Common myeloid progenitor, CD34-positive (primary cell): Measurements from ENCODE around the gene ARPC4.
"Not testable (repeated sequence)": the region's sequence is repeated elsewhere in the genome, so short reads cannot be mapped to it uniquely, and the experiment has no call there.

Source experiments
- CTCF ChIA-PET: fragments of 350-600 bp; sonication (Branson Sonifier 250); formaldehyde crosslinking; loops from one replicate; lab custom pipeline; 2021; ENCODE audit warnings: antibody characterized with exemption; lab: Charles Lee
- POLR2A ChIA-PET: fragments of 350-600 bp; sonication (Branson Sonifier 250); formaldehyde crosslinking; loops from one replicate; lab custom pipeline; 2021; ENCODE audit warnings: antibody characterized with exemption; lab: Charles Lee
- DNase-seq, 3 donors: peaks; one replicate each; pipeline versions ENCODE4 v3.0.0 to v3.0.0-alpha.2; 2013
- H3K27ac ChIP-seq, 2 experiments: 1 replicate in 1 of 2; 2 replicates in 1 of 2; pipeline ENCODE4 v1.7.0; 2013; ENCODE audit warnings: inconsistent platforms in 2 of 2, low read length in 2 of 2, mild to moderate bottlenecking in 2 of 2, low read depth in 1 of 2, moderate library complexity in 1 of 2; ENCODE audit not compliant: severe bottlenecking in 2 of 2, insufficient read depth in 1 of 2, poor library complexity in 1 of 2
- H3K27me3 ChIP-seq, 5 experiments: replicated peaks in 2 of 5; 1 replicate in 3 of 5; 2 replicates in 2 of 5; pipeline versions ENCODE4 v1.6.1 to v1.7.0; 2013; ENCODE audit warnings: low read length in 4 of 5, mild to moderate bottlenecking in 2 of 5, moderate library complexity in 2 of 5, inconsistent platforms in 1 of 5; ENCODE audit not compliant: insufficient read depth in 5 of 5, control insufficient read depth in 4 of 5
- H3K36me3 ChIP-seq, 4 experiments: 1 replicate in 2 of 4; 2 replicates in 2 of 4; pipeline versions ENCODE4 v1.6.1 to v1.7.0; 2013; ENCODE audit warnings: low read length in 3 of 4, control low read depth in 1 of 4, mild to moderate bottlenecking in 1 of 4; ENCODE audit not compliant: control insufficient read depth in 4 of 4, insufficient read depth in 4 of 4
- H3K4me1 ChIP-seq, 4 experiments: 1 replicate in 3 of 4; 2 replicates in 1 of 4; pipeline versions ENCODE4 v1.6.1 to v1.7.1; 2013; ENCODE audit warnings: low read length in 3 of 4, mild to moderate bottlenecking in 3 of 4, control low read depth in 1 of 4, inconsistent platforms in 1 of 4, moderate library complexity in 1 of 4; ENCODE audit not compliant: control insufficient read depth in 4 of 4, insufficient read depth in 4 of 4; ENCODE audit errors: control extremely low read depth in 1 of 4
- H3K4me3 ChIP-seq, 7 experiments: 1 replicate in 4 of 7; 2 replicates in 3 of 7; pipeline versions ENCODE4 v1.5.1 to v1.7.0; 2013; ENCODE audit warnings: mild to moderate bottlenecking in 7 of 7, low read length in 6 of 7, moderate library complexity in 6 of 7, inconsistent platforms in 2 of 7, low read depth in 2 of 7, control low read depth in 1 of 7; ENCODE audit not compliant: insufficient read depth in 4 of 7, control insufficient read depth in 1 of 7; ENCODE audit errors: extremely low read depth in 1 of 7
- H3K9me3 ChIP-seq, 5 experiments: 1 replicate in 4 of 5; 2 replicates in 1 of 5; pipeline versions ENCODE4 v1.6.1 to v1.7.1; 2013; ENCODE audit warnings: low read length in 4 of 5, mild to moderate bottlenecking in 2 of 5, inconsistent platforms in 1 of 5, low read depth in 1 of 5, moderate library complexity in 1 of 5; ENCODE audit not compliant: control insufficient read depth in 4 of 5, insufficient read depth in 2 of 5; ENCODE audit errors: control extremely low read depth in 1 of 5
- WGBS: methylation state at CpG from one replicate; pipeline ENCODE4 v1.1.5; 2013; ENCODE audit not compliant: insufficient coverage; 5-methylcytosine and 5-hydroxymethylcytosine counted together

The ARPC4 gene

GRCh38 chr3:9846231-9846630 lies 53.3 kb downstream of the ARPC4 start:
- Histone ChIP-seq H3K27me3 (no peaks in the 10 kb centered on the region), H3K36me3 (peaks cover 3 to 12% (median 6%) of the 10 kb centered on the region in 4 experiments), H3K4me3 (no peak overlapping the region), H3K4me1 (peaks cover 4 to 30% (median 18%) of the 10 kb centered on the region in 4 experiments), H3K27ac (no peak overlapping the region), H3K9me3 (no peaks in the 10 kb centered on the region)
- ChIA-PET POLR2A (no interaction called here), CTCF (interaction anchor here (0.7 to 1.8 kb wide), 7 partner anchors 9 to 85 kb away, joined by 3 to 8 read pairs (median 4); no protein-coding TSS in a partner anchor)
- 77% methylated on average over 5 of the region's 6 CpGs for WGBS
- no peak for DNase-seq

DNA sequence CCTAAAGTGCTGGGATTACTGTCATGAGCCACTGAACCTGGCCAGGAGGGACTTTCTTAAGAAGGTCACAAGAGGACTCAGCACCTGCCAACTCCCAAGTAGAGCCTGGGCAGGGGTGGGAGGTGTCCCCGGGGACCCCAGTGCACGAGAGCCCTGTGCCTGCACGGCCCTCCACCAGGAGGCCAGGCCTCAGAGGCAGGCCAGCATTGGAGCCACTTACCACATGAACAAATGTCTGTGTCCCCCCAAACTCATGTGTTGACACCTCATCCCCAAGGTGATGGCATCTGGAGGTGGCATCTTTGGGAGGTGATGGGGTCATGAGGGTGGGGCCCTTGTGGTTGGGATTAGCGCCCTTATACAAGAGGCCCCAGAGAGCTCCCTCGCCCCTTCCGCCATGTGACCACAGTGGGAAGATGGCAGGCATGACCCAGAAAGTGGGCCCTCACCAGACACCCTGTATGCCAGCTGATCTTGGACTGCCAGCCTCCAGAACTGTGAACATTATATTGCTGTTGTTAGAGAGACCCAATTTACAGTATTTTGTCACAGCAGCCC lies 54.1 kb downstream of the ARPC4 start:
- H3K4me3 ChIP-seq, result no peak overlapping the region
- H3K36me3 ChIP-seq, result peaks cover 0 to 5% (median 0%) of the 10 kb centered on the region in 4 experiments
- H3K27ac ChIP-seq, result no peak overlapping the region
- POLR2A ChIA-PET, result no interaction called here
- H3K4me1 ChIP-seq, result peaks cover 4 to 30% (median 18%) of the 10 kb centered on the region in 4 experiments
- CTCF ChIA-PET, result interaction anchor here (0.7 to 1.8 kb wide), 6 partner anchors 9 to 85 kb away, joined by 3 to 8 read pairs (median 4); no protein-coding TSS in a partner anchor
- WGBS, result 97% methylated on average over 5 of the region's 6 CpGs
- no peaks in the 10 kb centered on the region for H3K9me3 ChIP-seq
- DNase-seq, result no peak
- H3K27me3 ChIP-seq, result no peaks in the 10 kb centered on the region

GRCh38 chr3:9847870-9848269 lies 55.0 kb downstream of the ARPC4 start:
- DNase-seq, H3K27me3 ChIP-seq, H3K4me3 ChIP-seq, H3K27ac ChIP-seq, H3K9me3 ChIP-seq, H3K36me3 ChIP-seq, POLR2A ChIA-PET: not testable (repeated sequence)
- peaks cover 4 to 22% (median 15%) of the 10 kb centered on the region in 4 experiments for H3K4me1 ChIP-seq
- CTCF ChIA-PET, result interaction anchor here (1.5 kb wide), 1 partner anchor 67 kb away, joined by 5 read pairs; no protein-coding TSS in a partner anchor
- WGBS, result 100% methylated on average over 2 of the region's 9 CpGs

DNA sequence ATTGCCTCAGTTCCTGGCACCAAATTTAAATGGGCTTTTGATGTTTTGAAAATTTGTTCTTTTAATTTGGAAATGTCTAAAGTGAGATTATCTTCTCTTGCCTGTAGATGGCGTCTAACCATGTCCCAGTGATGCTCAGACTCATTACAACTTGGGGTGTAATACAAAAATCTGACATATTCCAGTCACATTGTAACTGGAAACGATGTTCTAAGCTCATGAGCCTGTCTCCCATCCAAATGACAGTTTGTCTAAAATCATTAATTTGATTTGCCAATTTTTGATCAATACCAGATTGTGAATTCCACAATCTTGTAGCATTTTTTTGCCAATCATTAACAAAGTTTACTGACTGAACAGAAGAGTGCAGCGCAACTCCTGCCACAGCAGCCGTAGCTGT lies 56.0 kb downstream of the ARPC4 start:
- H3K36me3 ChIP-seq, H3K4me3 ChIP-seq, H3K9me3 ChIP-seq, H3K27ac ChIP-seq, H3K27me3 ChIP-seq, POLR2A ChIA-PET: not testable (repeated sequence)
- CTCF ChIA-PET, result interaction anchor here (1.0 to 1.5 kb wide), 2 partner anchors 29 to 66 kb away, joined by 3 to 5 read pairs; no protein-coding TSS in a partner anchor
- peaks cover 4 to 14% (median 9%) of the 10 kb centered on the region in 4 experiments for H3K4me1 ChIP-seq
- peak in 2 of 3 donors; percentile 62 to 67 for DNase-seq
- WGBS, result no CpG with 5 or more reads among the region's 4 CpGs

DNA sequence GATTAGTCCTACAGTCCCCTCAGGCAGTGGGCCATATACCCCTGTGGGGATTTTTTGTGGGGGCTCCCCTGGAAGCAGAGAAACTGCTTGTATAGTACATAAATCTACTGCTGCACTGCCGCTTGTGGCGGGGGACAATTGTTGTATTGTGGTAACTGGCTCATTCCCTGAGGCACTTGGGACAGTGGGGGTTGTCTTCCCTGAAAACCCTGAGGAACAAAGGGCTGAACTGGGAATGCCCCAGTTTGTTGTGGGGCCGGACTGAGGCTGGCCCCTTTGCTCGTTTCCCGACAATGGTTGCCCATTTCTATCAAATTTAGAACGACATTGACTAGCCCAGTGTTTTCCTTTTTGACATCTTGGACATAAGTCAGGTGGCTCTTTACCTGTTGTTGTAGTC lies 58.5 kb downstream of the ARPC4 start:
- H3K36me3 ChIP-seq, DNase-seq, H3K4me1 ChIP-seq, H3K27me3 ChIP-seq, H3K9me3 ChIP-seq, H3K27ac ChIP-seq, POLR2A ChIA-PET, H3K4me3 ChIP-seq: not testable (repeated sequence)
- CTCF ChIA-PET, result interaction anchor here (1.3 kb wide), 1 partner anchor 10 kb away, joined by 3 read pairs; no protein-coding TSS in a partner anchor
- WGBS, result 98% methylated on average over 5 of the region's 6 CpGs

DNA sequence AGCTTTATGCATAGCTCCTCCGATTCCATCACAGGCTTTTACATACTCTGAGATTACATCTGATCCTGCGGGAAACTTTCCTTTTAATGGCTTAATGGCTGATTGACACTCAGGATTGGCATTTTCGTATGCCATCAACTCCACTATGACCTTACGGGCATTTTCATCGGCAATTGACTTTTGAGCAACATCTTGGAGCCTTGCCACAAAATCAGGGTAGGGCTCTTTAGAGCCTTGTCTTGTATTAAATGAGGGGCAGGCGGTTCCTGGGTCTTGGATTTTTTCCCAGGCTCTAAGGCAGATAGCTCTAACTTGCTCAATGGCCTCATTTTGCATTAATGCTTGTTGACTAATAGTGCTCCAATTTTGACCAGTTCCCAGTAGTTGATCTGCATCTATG lies 59.0 kb downstream of the ARPC4 start:
- POLR2A ChIA-PET, H3K9me3 ChIP-seq, H3K4me3 ChIP-seq, H3K27me3 ChIP-seq, H3K36me3 ChIP-seq, H3K4me1 ChIP-seq, DNase-seq, H3K27ac ChIP-seq: not testable (repeated sequence)
- CTCF ChIA-PET, result interaction anchor here (1.3 kb wide), 1 partner anchor 9 kb away, joined by 3 read pairs; no protein-coding TSS in a partner anchor
- WGBS, result 99% methylated on average over 6 of the region's 6 CpGs

GRCh38 chr3:9852528-9852927 lies 59.6 kb downstream of the ARPC4 start:
- ChIA-PET POLR2A (no interaction called here), CTCF (interaction anchor here (1.3 kb wide), 1 partner anchor 9 kb away, joined by 3 read pairs; no protein-coding TSS in a partner anchor)
- no peaks in the 10 kb centered on the region for H3K4me1 ChIP-seq
- WGBS, result 98% methylated on average over 5 of the region's 6 CpGs
- H3K27ac ChIP-seq, result no peak overlapping the region
- no peak overlapping the region for H3K4me3 ChIP-seq
- no peak for DNase-seq
- no peaks in the 10 kb centered on the region for H3K9me3 ChIP-seq
- H3K36me3 ChIP-seq, result no peaks in the 10 kb centered on the region
- no peaks in the 10 kb centered on the region for H3K27me3 ChIP-seq
